Testis (tissue), 3 donors: Measurements from ENCODE around the gene KCTD1. TPM values are rescaled to one million over a fixed set of nuclear protein-coding genes. Genes with fewer than 3 reads are reported as not detected.

Experiments
- DNase-seq: peaks from one replicate; pipeline ENCODE4 v3.0.0-alpha.2; 2019
- H3K27ac ChIP-seq, 2 donors: fragments of 200-600 bp; sonication (generic); one replicate each; pipeline ENCODE4 v1.5.1; 2019
- H3K27me3 ChIP-seq: fragments of 200-600 bp; sonication (generic); one replicate; pipeline ENCODE4 v1.5.1; 2019
- H3K36me3 ChIP-seq: fragments of 200-600 bp; sonication (generic); one replicate; pipeline ENCODE4 v1.5.1; 2017; ENCODE audit warnings: low read depth; ENCODE audit errors: missing control alignments
- H3K4me1 ChIP-seq: fragments of 200-600 bp; sonication (generic); one replicate; pipeline ENCODE4 v1.5.1; 2019
- H3K4me3 ChIP-seq, 2 donors: fragments of 200-600 bp; sonication (generic); one replicate each; pipeline ENCODE4 v1.5.1; 2017 to 2019
- H3K9me3 ChIP-seq: fragments of 200-600 bp; sonication (generic); one replicate; pipeline ENCODE4 v1.5.1; 2017
- POLR2A ChIP-seq: fragments of 450-650 bp; IDR thresholded peaks from one replicate; pipeline ENCODE4 v1.6.1; 2017; ENCODE audit warnings: antibody characterized with exemption, mild to moderate bottlenecking, moderate library complexity
- WGBS, 2 donors: methylation state at CpG; one replicate each; pipeline ENCODE4 v1.1.5; 2018; 5-methylcytosine and 5-hydroxymethylcytosine counted together
- intact Hi-C: fragments of 100-400 bp; cut with DNase I; formaldehyde crosslinking; loops from one replicate; pipeline ENCODE4 v1.15.1; 2023; ENCODE audit warnings: low total_unique reads
- polyA plus RNA-seq: library from polyadenylated mRNA; stranded (reverse); fragments of 350-450 nt; fragmentation: Illumina TruSeq; extraction: RNeasy Lipid Tissue Mini Kit (QIAGEN cat#74804); gene quantifications from one replicate; pipeline ENCODE4 v1.2.3, GENCODE V29; 2014; ENCODE audit warnings: low read depth, low replicate concordance; ENCODE audit not compliant: insufficient read depth
- total RNA-seq, 2 donors: library from RNA; depleted of rRNA; stranded (reverse); fragments of >200 nt; gene quantifications; one replicate each; pipeline ENCODE4 v1.2.3, GENCODE V29; 2016
- TF ChIP-seq, protein P1 (sequence below), 3 experiments: fragments of 450-650 bp in 2 of 3; fragments of 200-600 bp in 1 of 3; sonication (generic) in 1 of 3; IDR thresholded peaks; one replicate each; pipeline ENCODE4 v1.5.1; 2016 to 2019; ENCODE audit warnings: antibody characterized with exemption in 3 of 3, mild to moderate bottlenecking in 2 of 3, moderate library complexity in 1 of 3

KCTD1 gene
- total and polyA plus RNA-seq, 3 donors from 2014 or later, result 13.1 to 19.9 (median 19.6) TPM

DNA sequence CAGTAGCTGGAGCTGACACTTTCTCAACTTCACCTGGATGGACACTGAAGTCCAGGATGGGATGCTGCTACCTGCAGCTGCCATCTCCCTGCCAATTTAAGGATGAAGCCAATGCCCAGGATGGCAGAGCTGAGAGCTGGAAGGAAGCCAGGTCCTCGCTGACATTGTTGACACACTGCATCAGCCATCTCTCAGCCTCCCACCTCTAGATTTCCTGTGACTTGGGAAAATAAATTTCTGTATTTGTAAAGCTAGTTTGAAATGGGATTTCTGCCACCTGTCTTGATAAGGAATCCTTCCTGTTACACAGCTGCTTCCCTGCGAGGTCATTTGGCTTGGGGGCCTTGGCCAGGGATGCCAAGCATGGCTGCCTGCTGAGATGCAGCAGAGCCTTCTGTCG lies 43.5 kb downstream of the KCTD1 start:
- Histone ChIP-seq H3K9me3 (no peaks in the 10 kb centered on the region), H3K4me3 (no peak overlapping the region), H3K27me3 (no peaks in the 10 kb centered on the region), H3K27ac (no peak overlapping the region), H3K4me1 (no peaks in the 10 kb centered on the region), H3K36me3 (no peaks in the 10 kb centered on the region)
- no peak for DNase-seq
- WGBS, 2 donors, result 35 to 51% methylated on average over 3 of the region's 3 CpGs
- TF ChIP-seq, protein P1, sequence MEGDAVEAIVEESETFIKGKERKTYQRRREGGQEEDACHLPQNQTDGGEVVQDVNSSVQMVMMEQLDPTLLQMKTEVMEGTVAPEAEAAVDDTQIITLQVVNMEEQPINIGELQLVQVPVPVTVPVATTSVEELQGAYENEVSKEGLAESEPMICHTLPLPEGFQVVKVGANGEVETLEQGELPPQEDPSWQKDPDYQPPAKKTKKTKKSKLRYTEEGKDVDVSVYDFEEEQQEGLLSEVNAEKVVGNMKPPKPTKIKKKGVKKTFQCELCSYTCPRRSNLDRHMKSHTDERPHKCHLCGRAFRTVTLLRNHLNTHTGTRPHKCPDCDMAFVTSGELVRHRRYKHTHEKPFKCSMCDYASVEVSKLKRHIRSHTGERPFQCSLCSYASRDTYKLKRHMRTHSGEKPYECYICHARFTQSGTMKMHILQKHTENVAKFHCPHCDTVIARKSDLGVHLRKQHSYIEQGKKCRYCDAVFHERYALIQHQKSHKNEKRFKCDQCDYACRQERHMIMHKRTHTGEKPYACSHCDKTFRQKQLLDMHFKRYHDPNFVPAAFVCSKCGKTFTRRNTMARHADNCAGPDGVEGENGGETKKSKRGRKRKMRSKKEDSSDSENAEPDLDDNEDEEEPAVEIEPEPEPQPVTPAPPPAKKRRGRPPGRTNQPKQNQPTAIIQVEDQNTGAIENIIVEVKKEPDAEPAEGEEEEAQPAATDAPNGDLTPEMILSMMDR (IDR thresholded peaks at IDR 0.05), result no peak
- intact Hi-C loops, result no loop called here

DNA sequence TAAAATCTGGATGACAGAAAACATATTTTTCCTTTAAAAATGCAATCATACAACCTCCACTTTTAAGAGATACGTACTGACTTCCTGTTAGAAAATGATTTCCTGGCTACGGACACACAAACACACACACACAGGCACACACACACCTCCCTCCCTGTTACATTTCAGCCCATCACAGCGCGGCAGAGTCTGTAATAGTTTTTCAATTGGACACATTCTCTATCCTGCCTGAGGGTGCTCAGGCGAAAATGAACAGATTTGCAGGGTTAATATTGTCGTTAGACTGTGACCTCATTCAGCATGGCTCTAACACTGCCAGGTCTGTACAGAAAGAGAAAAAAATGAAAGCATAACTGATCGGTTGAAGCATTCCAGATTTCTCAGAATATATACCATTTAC lies 45.0 kb downstream of the KCTD1 start:
- H3K27me3 ChIP-seq, result no peaks in the 10 kb centered on the region
- no peaks in the 10 kb centered on the region for H3K36me3 ChIP-seq
- no peaks in the 10 kb centered on the region for H3K4me1 ChIP-seq
- H3K4me3 ChIP-seq, result no peak overlapping the region
- no peaks in the 10 kb centered on the region for H3K9me3 ChIP-seq
- intact Hi-C loops, result no loop called here
- H3K27ac ChIP-seq, result no peak overlapping the region
- no peak for DNase-seq
- WGBS, 2 donors, result 81 to 87% methylated on average over 7 of the region's 7 CpGs
- TF ChIP-seq, protein P1 (IDR thresholded peaks at IDR 0.05), result no peak
- no peak for TF ChIP-seq POLR2A

DNA sequence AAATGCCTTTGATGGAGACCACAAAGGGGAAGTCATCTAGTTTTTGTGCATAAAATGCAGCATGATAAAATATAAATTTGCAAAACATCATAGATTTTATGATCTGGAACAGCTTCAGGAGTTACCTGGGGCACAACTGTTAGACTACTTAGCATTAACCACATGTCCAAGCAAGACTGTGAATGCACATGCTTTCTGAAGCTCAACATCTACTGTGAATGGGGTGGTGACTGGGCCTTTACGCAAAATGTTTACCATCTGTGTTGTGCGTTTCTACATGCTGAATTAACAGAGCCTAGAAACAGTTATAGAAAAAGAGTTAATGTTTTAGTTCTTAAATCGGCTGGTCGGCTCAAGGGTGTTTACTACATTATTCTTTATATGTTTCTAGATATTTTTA lies 45.5 kb downstream of the KCTD1 start:
- DNase-seq, result no peak
- intact Hi-C loops, result no loop called here

DNA sequence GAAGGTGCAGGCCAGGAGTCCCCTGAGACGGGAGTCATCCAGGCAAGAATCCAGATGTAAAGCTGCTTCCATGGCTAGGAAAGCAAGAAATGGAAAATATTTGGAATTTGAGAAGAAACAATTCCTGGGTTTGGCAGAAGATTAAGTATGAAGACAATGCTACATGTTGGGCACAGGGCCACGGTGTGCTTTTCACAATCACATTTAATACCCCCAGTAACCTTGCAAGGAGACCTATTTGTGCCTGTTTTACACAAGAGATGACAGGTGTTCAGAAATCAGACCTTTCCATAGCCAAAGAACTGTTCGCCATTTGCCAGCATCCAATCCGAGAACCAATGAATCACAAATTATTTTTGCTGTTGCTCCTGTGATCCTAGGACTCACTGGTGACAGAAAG lies 50.5 kb downstream of the KCTD1 start:
- no peaks in the 10 kb centered on the region for H3K4me1 ChIP-seq
- intact Hi-C loops, result no loop called here
- H3K36me3 ChIP-seq, result no peaks in the 10 kb centered on the region
- no peak overlapping the region for H3K27ac ChIP-seq
- no peaks in the 10 kb centered on the region for H3K9me3 ChIP-seq
- no peaks in the 10 kb centered on the region for H3K27me3 ChIP-seq
- no peak for DNase-seq
- H3K4me3 ChIP-seq, result no peak overlapping the region
- TF ChIP-seq, protein P1 (IDR thresholded peaks at IDR 0.05), result no peak
- no peak for TF ChIP-seq POLR2A
- WGBS, 2 donors, result 72 to 75% methylated on average over 4 of the region's 4 CpGs

More for the DNA sequence above, 45.5 kb downstream of the KCTD1 start:
- no peaks in the 10 kb centered on the region for H3K27me3 ChIP-seq
- H3K9me3 ChIP-seq, result no peaks in the 10 kb centered on the region
- no peaks in the 10 kb centered on the region for H3K4me1 ChIP-seq
- H3K4me3 ChIP-seq, result no peak overlapping the region
- no peaks in the 10 kb centered on the region for H3K36me3 ChIP-seq
- no peak for TF ChIP-seq POLR2A
- TF ChIP-seq, protein P1 (IDR thresholded peaks at IDR 0.05), result no peak
- H3K27ac ChIP-seq, result no peak overlapping the region
- WGBS, 2 donors, result 95 to 96% methylated on average over 4 of the region's 4 CpGs

DNA sequence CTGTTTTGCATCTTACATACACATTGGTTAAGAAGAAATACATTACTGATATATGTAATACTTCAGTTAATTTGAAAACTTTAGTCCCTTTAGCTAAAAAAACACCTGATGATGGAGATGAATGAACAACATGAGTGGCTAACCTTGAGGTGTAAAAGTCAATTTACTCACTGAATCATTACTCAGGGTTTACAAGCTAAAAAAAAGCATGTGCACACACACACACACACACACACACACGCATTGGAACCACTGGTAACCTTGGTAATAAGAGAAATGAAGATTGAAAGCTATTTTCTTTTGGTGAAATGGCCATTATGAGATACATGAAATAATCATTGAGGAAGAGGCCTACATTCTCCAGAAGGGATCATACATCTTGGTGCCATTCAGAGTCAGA lies 51.8 kb downstream of the KCTD1 start:
- H3K27me3 ChIP-seq, result no peaks in the 10 kb centered on the region
- no peaks in the 10 kb centered on the region for H3K4me1 ChIP-seq
- intact Hi-C loops, result no loop called here
- no peaks in the 10 kb centered on the region for H3K9me3 ChIP-seq
- H3K27ac ChIP-seq, result no peak overlapping the region
- WGBS, 2 donors, result 81 to 94% methylated on average over 1 of the region's 1 CpG
- no peak for TF ChIP-seq POLR2A
- TF ChIP-seq, protein P1 (IDR thresholded peaks at IDR 0.05), result no peak
- DNase-seq, result no peak
- H3K36me3 ChIP-seq, result no peaks in the 10 kb centered on the region
- no peak overlapping the region for H3K4me3 ChIP-seq
